Heart right ventricle (tissue), 16 donors: ENCODE data around the gene GTF2IRD1. TPM values are rescaled to one million over a fixed set of nuclear protein-coding genes. Genes with fewer than 3 reads are reported as not detected.

Experiments used
- ATAC-seq, 8 donors: fragments of 200-7000 bp; cut with Tn5 transposase; one replicate each; pipeline ENCODE4 v1.9.1; 2020; ENCODE audit warnings: mild to moderate bottlenecking in 8 of 8, moderate library complexity in 8 of 8, moderate number of reproducible peaks in 1 of 8
- DNase-seq, 2 donors: peaks; one replicate each; pipeline ENCODE4 v3.0.0-alpha.2; 2020
- H3K27ac ChIP-seq, 10 donors: fragments of 200-600 bp; sonication (generic) in 2 of 10; one replicate each; pipeline versions ENCODE4 v1.5.0 to v1.8.0; 2020 to 2022; ENCODE audit warnings: mild to moderate bottlenecking in 3 of 10
- H3K27me3 ChIP-seq, 7 donors: fragments of 200-600 bp; one replicate each; pipeline ENCODE4 v1.8.0; 2021 to 2022; ENCODE audit warnings: mild to moderate bottlenecking in 2 of 7
- H3K36me3 ChIP-seq, 9 donors: fragments of 200-600 bp; sonication (generic) in 1 of 9; one replicate each; pipeline versions ENCODE4 v1.5.0 to v1.8.0; 2020 to 2022; ENCODE audit warnings: mild to moderate bottlenecking in 2 of 9
- H3K4me1 ChIP-seq, 9 donors: fragments of 200-600 bp; sonication (generic) in 1 of 9; one replicate each; pipeline versions ENCODE4 v1.5.0 to v1.8.0; 2020 to 2022; ENCODE audit warnings: mild to moderate bottlenecking in 4 of 9
- H3K4me3 ChIP-seq, 10 donors: fragments of 200-600 bp; sonication (generic) in 2 of 10; one replicate each; pipeline versions ENCODE4 v1.5.0 to v1.8.0; 2020 to 2022; ENCODE audit warnings: mild to moderate bottlenecking in 7 of 10, moderate library complexity in 2 of 10
- H3K9me3 ChIP-seq, 11 donors: fragments of 200-600 bp in 10 of 11; sonication (generic) in 2 of 11; one replicate each; pipeline versions ENCODE4 v1.5.0 to v1.8.0; 2013 to 2022; ENCODE audit warnings: mild to moderate bottlenecking in 2 of 11, control low read depth in 1 of 11, moderate library complexity in 1 of 11
- WGBS, 2 donors: extraction: QIAGEN DNeasy Blood & Tissue Kit; methylation state at CpG; one replicate each; pipeline ENCODE4 v1.1.7; 2013; ENCODE audit warnings: inconsistent platforms in 1 of 2; 5-methylcytosine and 5-hydroxymethylcytosine counted together
- intact Hi-C, 10 donors: fragments of 100-400 bp; cut with DNase I; formaldehyde crosslinking; loops; one replicate each; pipeline versions ENCODE4 v1.11.1 to v1.14.2; 2022
- polyA plus RNA-seq, 2 donors: library from polyadenylated mRNA; stranded (reverse); fragments of 200-250 nt; gene quantifications; one replicate each; pipeline ENCODE4 v1.2.3, GENCODE V29; 2013
- total RNA-seq, 10 donors: library from RNA; stranded (reverse); fragmentation: NEBNext Ultra II Directional in 3 of 10; extraction: Animal tissue kit (Norgen Biotek cat#: 25700) in 3 of 10; gene quantifications; one replicate each; pipeline versions ENCODE4 v1.2.1 to v1.2.4, GENCODE V29; 2021 to 2023
- TF ChIP-seq, protein P1 (sequence below), 9 donors: fragments of 200-600 bp; sonication (generic) in 2 of 9; IDR thresholded peaks; one replicate each; pipeline versions ENCODE4 v1.5.0 to v1.8.0; 2021 to 2022; ENCODE audit warnings: antibody characterized with exemption in 9 of 9, mild to moderate bottlenecking in 5 of 9, moderate library complexity in 1 of 9
- donor health status: Arrhythmogenic right ventricular cardiomyopathy.
- donor health status: ischemic (EF 13 %, LVEDD 7.1; RV severe dilation, severe dysfunction).
- donor health status: healthy with polysubstance abuse.
- donor health status: DM: no; HTN: yes; CAD: no.
- donor health status: DM: no; HTN: no; CAD: no.
- donor health status: ischemic (EF 25% LVEDD 6.9; RV normal size, moderate dysfunction).
- donor health status: ischemic (EF 25% LVEDD 5.7; RV mildly dilated, moderate dysfunction).
- donor health status: healthy.
- donor health status: DM: yes; HTN: yes; CAD: no.
- donor health status: Ischemic cardiomyopathy.
- donor health status: ischemic (EF 35%, LVEDD 5.7; RV mildly dilated, moderate dysfunction).
- donor health status: nonischemic (EF 11% LVEDD 7.7; RV severe dilation, severe dysfunction).
- donor health status: DM: yes; HTN: yes; CAD: no.
- donor health status: PGD.
- donor health status: ischemic (EF 29% LVEDD 5.4; RV normal size, mild dysfunction).
- donor health status: nonischemic (EF 23%, LVEDD 6.1; RV moderate dilation, normal function).

Gene GTF2IRD1
- total and polyA plus RNA-seq, 12 donors, result 11.7 to 36.6 (median 18.0) TPM

- Histone ChIP-seq H3K9me3 (no peaks in the 10 kb centered on the region), H3K4me1 (no peaks in the 10 kb centered on the region), H3K36me3 (peaks cover 0 to 63% (median 5%) of the 10 kb centered on the region in 9 donors), H3K27ac (no peak overlapping the region), H3K27me3 (no peaks in the 10 kb centered on the region), H3K4me3 (no peak overlapping the region)
- 95 to 96% methylated on average over 4 of the region's 4 CpGs for WGBS, 2 donors
- TF ChIP-seq, protein P1, sequence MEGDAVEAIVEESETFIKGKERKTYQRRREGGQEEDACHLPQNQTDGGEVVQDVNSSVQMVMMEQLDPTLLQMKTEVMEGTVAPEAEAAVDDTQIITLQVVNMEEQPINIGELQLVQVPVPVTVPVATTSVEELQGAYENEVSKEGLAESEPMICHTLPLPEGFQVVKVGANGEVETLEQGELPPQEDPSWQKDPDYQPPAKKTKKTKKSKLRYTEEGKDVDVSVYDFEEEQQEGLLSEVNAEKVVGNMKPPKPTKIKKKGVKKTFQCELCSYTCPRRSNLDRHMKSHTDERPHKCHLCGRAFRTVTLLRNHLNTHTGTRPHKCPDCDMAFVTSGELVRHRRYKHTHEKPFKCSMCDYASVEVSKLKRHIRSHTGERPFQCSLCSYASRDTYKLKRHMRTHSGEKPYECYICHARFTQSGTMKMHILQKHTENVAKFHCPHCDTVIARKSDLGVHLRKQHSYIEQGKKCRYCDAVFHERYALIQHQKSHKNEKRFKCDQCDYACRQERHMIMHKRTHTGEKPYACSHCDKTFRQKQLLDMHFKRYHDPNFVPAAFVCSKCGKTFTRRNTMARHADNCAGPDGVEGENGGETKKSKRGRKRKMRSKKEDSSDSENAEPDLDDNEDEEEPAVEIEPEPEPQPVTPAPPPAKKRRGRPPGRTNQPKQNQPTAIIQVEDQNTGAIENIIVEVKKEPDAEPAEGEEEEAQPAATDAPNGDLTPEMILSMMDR (IDR thresholded peaks at IDR 0.05), result no peak
- ATAC-seq, result no peak
- no peak for DNase-seq
- intact Hi-C loops, result no loop called here
Observed at GRCh38 chr7:74599244-74599643, 145.5 kb downstream of the GTF2IRD1 start.

- DNase-seq, result peak in 1 of 2 donors; percentile 52
- 92 to 94% methylated on average over 7 of the region's 7 CpGs for WGBS, 2 donors
- intact Hi-C loops, result no loop called here
Observed at GRCh38 chr7:74604326-74605020, 150.8 kb downstream of the GTF2IRD1 start.

DNA sequence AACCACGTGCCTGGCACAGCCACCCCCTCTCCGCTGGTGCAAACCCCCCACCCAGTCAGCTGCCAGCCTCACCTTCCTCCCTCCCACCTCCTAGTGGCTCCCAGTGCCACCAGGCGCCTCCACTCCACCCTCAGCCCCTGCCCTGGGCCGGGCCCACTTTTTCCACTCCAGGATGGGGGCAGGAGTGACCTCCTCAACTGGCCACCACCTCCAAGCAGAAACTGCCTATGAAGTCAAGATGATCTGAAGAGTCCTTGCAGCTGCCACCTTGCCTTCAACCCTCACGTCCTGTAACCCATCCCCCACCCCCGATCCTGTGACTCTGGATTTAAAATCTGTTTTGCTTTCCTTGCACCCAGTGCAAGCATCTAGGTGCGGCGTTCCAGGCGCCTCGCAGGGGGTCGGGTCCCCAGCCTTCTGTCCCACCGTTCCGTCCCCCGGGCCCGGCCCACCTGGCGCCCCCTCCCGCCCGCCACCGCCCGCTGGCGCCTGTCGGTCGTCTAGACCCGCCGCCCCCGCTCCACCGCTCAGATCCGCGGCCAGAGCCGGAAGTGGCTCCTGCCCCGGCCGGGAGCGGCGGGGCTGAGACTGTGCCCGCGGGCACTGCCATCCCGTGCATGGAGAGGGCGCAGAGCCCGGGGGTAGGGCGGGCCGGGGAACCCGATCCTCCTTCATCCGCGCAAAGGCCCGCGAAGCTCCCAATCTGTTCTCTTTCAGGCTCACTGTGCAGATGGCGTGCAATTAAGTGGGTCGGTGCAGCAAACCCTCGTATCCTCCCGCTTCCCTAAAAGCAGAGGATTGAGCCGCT is 152.6 kb downstream of the GTF2IRD1 start:
- Histone ChIP-seq H3K4me3 (peak overlapping the region; percentile 12 to 60 (median 49)), H3K9me3 (no peaks in the 10 kb centered on the region), H3K4me1 (peaks cover 2 to 17% (median 12%) of the 10 kb centered on the region in 9 donors), H3K27me3 (no peaks in the 10 kb centered on the region), H3K27ac (peak overlapping the region in 6 of 10 donors; percentile 8 to 47 (median 32)), H3K36me3 (peaks cover 0 to 7% (median 0%) of the 10 kb centered on the region in 9 donors)
- peak; percentile 60 to 86 (median 78) for ATAC-seq
- 10% methylated on average over 51 of the region's 51 CpGs for WGBS, 2 donors
- intact Hi-C loops, result no loop called here
- DNase-seq, result peak; percentile 24 to 50
- TF ChIP-seq, protein P1 (IDR thresholded peaks at IDR 0.05), result peak in 4 of 9 donors; percentile 10 to 25 (median 13)

More at GRCh38 chr7:74604326-74605020, 150.8 kb downstream of the GTF2IRD1 start:
- peak in 4 of 8 donors; percentile 22 to 65 (median 30) for ATAC-seq
- H3K4me3 ChIP-seq, result no peak overlapping the region
- TF ChIP-seq, protein P1 (IDR thresholded peaks at IDR 0.05), result no peak
- H3K36me3 ChIP-seq, result peaks cover 0 to 16% (median 0%) of the 10 kb centered on the region in 9 donors
- no peaks in the 10 kb centered on the region for H3K27me3 ChIP-seq
- peaks cover 2 to 17% (median 12%) of the 10 kb centered on the region in 9 donors for H3K4me1 ChIP-seq
- no peaks in the 10 kb centered on the region for H3K9me3 ChIP-seq
- no peak overlapping the region for H3K27ac ChIP-seq

DNA sequence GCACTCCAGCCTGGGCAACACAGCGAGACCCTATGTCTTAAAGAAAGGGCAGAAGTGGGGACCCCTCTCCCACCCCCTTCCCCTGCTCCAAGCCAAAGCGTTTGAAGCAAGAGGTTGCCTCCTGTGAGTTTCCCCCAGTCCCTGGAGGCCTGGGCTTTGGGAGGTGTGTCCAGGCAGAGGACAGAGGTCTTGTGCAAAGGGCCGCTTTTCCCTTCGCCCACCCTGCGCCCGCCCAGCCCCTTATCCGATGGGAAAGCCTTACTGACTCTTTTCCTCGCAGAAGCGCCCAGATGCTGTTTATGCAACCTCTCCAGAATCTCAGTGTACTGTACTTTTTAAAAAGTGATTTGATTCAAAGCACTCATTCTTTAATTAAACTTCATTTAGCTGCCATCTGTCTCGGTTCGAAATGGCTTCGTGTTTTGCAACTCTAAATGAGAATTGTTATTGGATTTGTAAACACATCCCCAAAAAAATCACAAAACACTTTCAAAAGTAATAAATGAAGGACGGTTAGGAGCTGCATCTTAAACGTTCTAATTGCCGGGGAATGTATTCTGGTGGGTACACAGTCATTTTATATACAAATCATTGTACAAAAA is 153.3 kb downstream of the GTF2IRD1 start:
- peak in 2 of 8 donors; percentile 6 to 29 for ATAC-seq
- H3K36me3 ChIP-seq, result peaks cover 0 to 5% (median 0%) of the 10 kb centered on the region in 9 donors
- 74 to 82% methylated on average over 15 of the region's 15 CpGs for WGBS, 2 donors

More for the DNA sequence above, 153.3 kb downstream of the GTF2IRD1 start:
- Histone ChIP-seq H3K4me1 (peaks cover 2 to 17% (median 12%) of the 10 kb centered on the region in 9 donors), H3K27me3 (no peaks in the 10 kb centered on the region), H3K27ac (peak overlapping the region in 2 of 10 donors; percentile 8 to 33), H3K9me3 (no peaks in the 10 kb centered on the region), H3K4me3 (peak overlapping the region; percentile 12 to 60 (median 49))
- intact Hi-C loops, result no loop called here
- TF ChIP-seq, protein P1 (IDR thresholded peaks at IDR 0.05), result no peak
- DNase-seq, result no peak
